ENCODE results near the gene GLB1L2. TPM values are rescaled to one million over a fixed set of nuclear protein-coding genes. Genes with fewer than 3 reads are reported as not detected.

GLB1L2 gene
- total and polyA plus RNA-seq, 12 donors = 0.11 to 0.72 (median 0.30) TPM

DNA sequence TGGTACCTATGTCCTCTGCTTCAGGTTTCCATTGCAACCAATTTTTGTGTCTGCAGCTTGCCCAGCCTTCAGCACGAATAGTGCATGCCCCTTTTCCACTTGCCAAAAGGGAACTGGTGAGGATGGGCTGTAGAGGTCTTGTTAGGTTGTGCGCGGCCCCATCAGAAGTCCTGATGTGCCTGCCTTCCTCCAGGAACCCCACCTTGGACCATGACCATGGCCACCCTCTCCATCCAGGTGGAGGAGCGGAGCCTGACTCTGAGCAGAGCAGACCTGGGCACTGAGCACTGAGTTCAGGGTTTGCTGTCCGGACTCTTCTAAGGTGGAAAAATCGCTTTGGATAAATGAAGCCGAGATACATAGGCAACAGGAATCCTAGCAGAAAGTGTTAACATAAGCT lies 6.9 kb downstream of the GLB1L2 start:
- Histone ChIP-seq H3K4me3 (no peak overlapping the region), H3K4me1 (no peaks in the 10 kb centered on the region), H3K36me3 (no peaks in the 10 kb centered on the region), H3K9me3 (no peaks in the 10 kb centered on the region), H3K27me3 (peaks cover 0 to 26% (median 16%) of the 10 kb centered on the region in 7 donors), H3K27ac (no peak overlapping the region)
- TF ChIP-seq, protein P1, sequence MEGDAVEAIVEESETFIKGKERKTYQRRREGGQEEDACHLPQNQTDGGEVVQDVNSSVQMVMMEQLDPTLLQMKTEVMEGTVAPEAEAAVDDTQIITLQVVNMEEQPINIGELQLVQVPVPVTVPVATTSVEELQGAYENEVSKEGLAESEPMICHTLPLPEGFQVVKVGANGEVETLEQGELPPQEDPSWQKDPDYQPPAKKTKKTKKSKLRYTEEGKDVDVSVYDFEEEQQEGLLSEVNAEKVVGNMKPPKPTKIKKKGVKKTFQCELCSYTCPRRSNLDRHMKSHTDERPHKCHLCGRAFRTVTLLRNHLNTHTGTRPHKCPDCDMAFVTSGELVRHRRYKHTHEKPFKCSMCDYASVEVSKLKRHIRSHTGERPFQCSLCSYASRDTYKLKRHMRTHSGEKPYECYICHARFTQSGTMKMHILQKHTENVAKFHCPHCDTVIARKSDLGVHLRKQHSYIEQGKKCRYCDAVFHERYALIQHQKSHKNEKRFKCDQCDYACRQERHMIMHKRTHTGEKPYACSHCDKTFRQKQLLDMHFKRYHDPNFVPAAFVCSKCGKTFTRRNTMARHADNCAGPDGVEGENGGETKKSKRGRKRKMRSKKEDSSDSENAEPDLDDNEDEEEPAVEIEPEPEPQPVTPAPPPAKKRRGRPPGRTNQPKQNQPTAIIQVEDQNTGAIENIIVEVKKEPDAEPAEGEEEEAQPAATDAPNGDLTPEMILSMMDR (IDR thresholded peaks at IDR 0.05) = no peak
- intact Hi-C loops (cut with DNase I) = no loop called here
- ATAC-seq = no peak
- DNase-seq = no peak
- WGBS, 2 donors = 91 to 92% methylated on average over 7 of the region's 7 CpGs

DNA sequence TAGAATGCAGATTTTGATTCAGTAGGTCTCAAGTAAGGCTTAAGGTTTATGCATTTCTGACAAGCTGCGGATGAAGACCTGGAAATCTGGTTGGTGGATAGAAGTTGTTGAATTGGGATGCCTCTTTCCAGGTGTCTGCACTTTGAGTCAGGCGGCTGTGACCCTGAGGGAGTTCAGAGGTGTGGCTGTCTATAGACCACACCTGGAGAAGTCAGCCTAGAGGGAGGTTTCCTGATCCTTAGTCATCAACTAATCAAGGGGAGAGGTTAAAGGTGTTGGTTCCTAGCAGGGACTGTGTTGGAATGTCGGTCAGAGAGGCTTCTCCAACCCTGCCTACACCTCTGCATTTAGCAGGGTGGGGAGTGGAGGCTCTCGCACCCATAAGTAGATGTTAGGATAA lies 8.0 kb downstream of the GLB1L2 start:
- 72 to 85% methylated on average over 4 of the region's 4 CpGs for WGBS, 2 donors
- ATAC-seq (no peak), DNase-seq (no peak)
- H3K4me1 ChIP-seq = no peaks in the 10 kb centered on the region
- intact Hi-C loops (cut with DNase I) = no loop called here
- no peaks in the 10 kb centered on the region for H3K36me3 ChIP-seq
- no peak overlapping the region for H3K4me3 ChIP-seq
- H3K27ac ChIP-seq = no peak overlapping the region
- peaks cover 0 to 35% (median 17%) of the 10 kb centered on the region in 7 donors for H3K27me3 ChIP-seq
- TF ChIP-seq, protein P1 (IDR thresholded peaks at IDR 0.05) = no peak
- no peaks in the 10 kb centered on the region for H3K9me3 ChIP-seq

DNA sequence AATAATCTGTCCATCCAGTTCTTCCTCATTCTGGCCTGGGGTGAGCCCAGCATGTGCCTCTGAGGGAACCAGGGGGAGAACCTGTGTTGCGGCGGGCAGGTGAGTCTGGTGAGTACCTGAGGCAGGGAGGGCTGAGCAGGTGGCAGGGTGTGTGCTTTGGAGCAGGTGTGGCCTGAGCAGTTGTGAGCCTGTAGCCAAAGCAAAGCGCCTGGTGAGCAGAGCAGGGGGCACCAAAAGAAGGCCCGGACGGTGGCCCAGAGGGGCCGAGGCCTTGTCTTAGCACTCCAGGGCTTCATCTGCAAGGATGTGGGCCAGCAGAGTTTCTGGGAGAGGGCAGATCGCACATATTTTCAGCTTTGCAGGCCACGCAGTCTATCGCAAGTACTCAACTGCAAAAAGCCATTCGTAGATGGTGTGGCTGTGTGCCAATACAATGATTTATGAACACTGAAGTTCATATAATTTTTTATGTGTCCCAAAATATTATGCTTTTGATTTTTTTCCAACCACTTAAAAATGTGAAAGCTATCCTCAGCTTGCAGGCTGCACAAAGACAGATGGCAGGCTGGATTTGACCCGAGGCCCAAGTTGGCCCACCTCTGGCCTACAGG lies 8.7 kb downstream of the GLB1L2 start:
- TF ChIP-seq, protein P1 (IDR thresholded peaks at IDR 0.05) = no peak
- Histone ChIP-seq H3K36me3 (no peaks in the 10 kb centered on the region), H3K27ac (no peak overlapping the region), H3K4me1 (no peaks in the 10 kb centered on the region), H3K27me3 (peaks cover 0 to 42% (median 16%) of the 10 kb centered on the region in 7 donors), H3K4me3 (no peak overlapping the region), H3K9me3 (no peaks in the 10 kb centered on the region)
- intact Hi-C loops (cut with DNase I) = no loop called here
- DNase-seq (no peak), ATAC-seq (no peak)
- WGBS, 2 donors = 93 to 95% methylated on average over 11 of the region's 11 CpGs

DNA sequence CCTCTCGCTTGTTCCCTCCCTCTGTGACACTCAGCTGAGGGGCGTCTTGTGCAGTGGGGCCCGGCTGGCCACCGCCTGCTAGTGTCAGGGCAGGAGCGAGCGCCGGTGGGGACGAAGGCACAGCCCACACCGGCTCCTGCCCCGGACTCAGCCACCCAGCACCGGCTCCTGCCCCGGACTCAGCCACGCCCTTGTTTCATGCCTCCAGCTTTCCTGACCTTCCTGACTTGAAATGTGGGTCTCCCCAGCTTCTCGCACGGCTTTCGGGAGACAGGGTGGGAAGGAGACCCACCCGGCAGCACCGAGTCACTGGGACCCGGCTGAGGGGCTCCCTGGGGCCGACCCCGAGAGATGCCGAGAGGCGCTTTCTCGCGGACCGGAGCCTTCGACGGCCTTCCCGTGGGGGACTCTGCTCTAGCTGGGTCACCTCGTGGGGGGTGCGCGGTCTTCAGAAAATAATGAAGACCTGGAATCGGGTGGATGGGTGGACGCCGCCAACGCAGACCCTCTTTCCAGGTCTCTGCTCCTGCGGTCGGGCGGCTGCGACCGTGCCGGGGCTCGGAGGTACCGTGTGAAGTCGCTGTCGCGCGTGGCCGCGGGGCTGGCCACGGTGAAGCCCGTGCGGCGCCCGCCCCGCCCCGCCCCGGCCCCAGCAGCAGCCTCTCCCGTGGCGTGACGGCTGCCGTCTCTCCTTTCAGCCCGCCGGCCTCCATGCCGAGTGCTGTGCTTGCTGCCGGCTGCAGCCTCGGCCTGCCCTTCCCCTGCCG lies 10.2 kb downstream of the GLB1L2 start:
- WGBS, 2 donors = 85 to 89% methylated on average over 65 to 68 of the region's 68 CpGs
- no peak for DNase-seq

More for the DNA sequence above, 10.2 kb downstream of the GLB1L2 start:
- H3K27ac ChIP-seq = no peak overlapping the region
- TF ChIP-seq, protein P1 (IDR thresholded peaks at IDR 0.05) = no peak
- no peaks in the 10 kb centered on the region for H3K4me1 ChIP-seq
- H3K27me3 ChIP-seq = peaks cover 0 to 41% (median 17%) of the 10 kb centered on the region in 7 donors
- H3K36me3 ChIP-seq = no peaks in the 10 kb centered on the region
- ATAC-seq = no peak
- no peak overlapping the region for H3K4me3 ChIP-seq
- no peaks in the 10 kb centered on the region for H3K9me3 ChIP-seq
- intact Hi-C loops (cut with DNase I) = no loop called here

All from heart right ventricle (tissue), 16 donors.